GM12878 (cell line): ENCODE measurements around the gene RASSF6. TPM values are rescaled to one million over a fixed set of nuclear protein-coding genes. Genes with fewer than 3 reads are reported as not detected.

Experiments
- BHLHE40 ChIP-seq, 2 experiments: fragments of 450-650 bp in 1 of 2; IDR thresholded peaks; 2 replicates each; pipeline ENCODE4 v1.6.1; 2011 to 2017; ENCODE audit warnings: low read depth in 2 of 2, borderline replicate concordance in 1 of 2, improper control_type of control experiment in 1 of 2, low read length in 1 of 2, mild to moderate bottlenecking in 1 of 2
- BRCA1 ChIP-seq: IDR thresholded peaks from 2 replicates; pipeline ENCODE4 v1.6.1; 2011; ENCODE audit warnings: low read depth, low read length, improper control_type of control experiment
- CBX3 ChIP-seq: fragments of 200-600 bp; sonication (generic); IDR thresholded peaks from 2 replicates; pipeline ENCODE4 v1.6.1; 2016; ENCODE audit warnings: low read depth, borderline replicate concordance
- EED ChIP-seq: sonication (generic); IDR thresholded peaks from 2 replicates; pipeline ENCODE4 v1.6.1; 2016; ENCODE audit warnings: antibody characterized with exemption, low read depth
- EZH2 ChIP-seq: IDR thresholded peaks from 2 replicates; pipeline ENCODE4 v1.6.1; 2012; ENCODE audit warnings: low read depth, mild to moderate bottlenecking, control low read depth, inconsistent platforms, low read length, borderline replicate concordance; ENCODE audit not compliant: control insufficient read depth
- MEF2B ChIP-seq: fragments of 450-650 bp; IDR thresholded peaks from 2 replicates; pipeline ENCODE4 v1.6.1; 2018; ENCODE audit warnings: mild to moderate bottlenecking, moderate library complexity; ENCODE audit not compliant: partially characterized antibody, poor library complexity, severe bottlenecking
- RAD21 ChIP-seq: IDR thresholded peaks from 2 replicates; pipeline ENCODE4 v1.6.1; 2011; ENCODE audit warnings: mild to moderate bottlenecking, low read depth, low read length, moderate library complexity; ENCODE audit not compliant: insufficient read depth
- SMAD5 ChIP-seq: IDR thresholded peaks from 2 replicates; pipeline ENCODE4 v1.6.1; 2016; ENCODE audit warnings: antibody characterized with exemption, low read depth
- SREBF1 ChIP-seq: IDR thresholded peaks from 2 replicates; pipeline ENCODE4 v1.6.1; 2012; ENCODE audit warnings: mild to moderate bottlenecking, low read length
- TCF12 ChIP-seq: IDR thresholded peaks from 2 replicates; pipeline ENCODE4 v1.6.1; 2011; ENCODE audit warnings: low read depth, mild to moderate bottlenecking, low read length
- USF1 ChIP-seq: IDR thresholded peaks from 2 replicates; pipeline ENCODE4 v1.6.1; 2011; ENCODE audit warnings: borderline replicate concordance, low read depth, mild to moderate bottlenecking, moderate library complexity, mixed read lengths, low read length; ENCODE audit not compliant: insufficient read depth; ENCODE audit errors: extremely low read length
- YY1 ChIP-seq: IDR thresholded peaks from 2 replicates; pipeline ENCODE4 v1.6.1; 2011; ENCODE audit warnings: low read depth, mild to moderate bottlenecking, low read length
- ZBTB11 ChIP-seq: fragments of 450-650 bp; formaldehyde crosslinking; IDR thresholded peaks from 2 replicates; pipeline ENCODE4 v1.5.0; 2022; ENCODE audit warnings: mild to moderate bottlenecking, missing genetic modification characterization
- ZBTB40 ChIP-seq: fragments of 450-650 bp; IDR thresholded peaks from 2 replicates; pipeline ENCODE4 v1.6.1; 2016; ENCODE audit warnings: mild to moderate bottlenecking, moderate library complexity, borderline replicate concordance
- ZNF217 ChIP-seq: fragments of 450-650 bp; IDR thresholded peaks from 2 replicates; pipeline ENCODE4 v1.6.1; 2017; ENCODE audit warnings: antibody characterized with exemption, mild to moderate bottlenecking
- ZNF592 ChIP-seq: fragments of 450-650 bp; IDR thresholded peaks from 2 replicates; pipeline ENCODE4 v1.6.1; 2017; ENCODE audit warnings: mild to moderate bottlenecking, moderate library complexity
- ZZZ3 ChIP-seq: IDR thresholded peaks from 2 replicates; pipeline ENCODE4 v1.6.1; 2011; ENCODE audit warnings: low read depth; ENCODE audit not compliant: control insufficient read depth, insufficient read length
- polyA plus RNA-seq, 11 experiments: library from polyadenylated mRNA; depleted of rRNA in 4 of 11; unstranded in 6 of 11; stranded (reverse) in 5 of 11; fragments of >200 nt; fragmentation: Nextera tagmentation in 4 of 11; fragmentation: Illumina TruSeq in 1 of 11; extraction: Ambion mirVana in 4 of 11; extraction: Trizol in 1 of 11; gene quantifications; 1 replicate in 1 of 11; 2 replicates in 10 of 11; pipeline versions ENCODE4 v1.2.1 to v1.2.3, GENCODE V29; 2011 to 2016; ENCODE audit warnings: inconsistent platforms in 2 of 11, missing spikeins in 2 of 11, low read depth in 1 of 11
- total RNA-seq, 4 experiments: library from RNA; depleted of rRNA in 3 of 4; stranded (reverse); fragments of >200 nt in 3 of 4; fragmentation: Illumina TruSeq in 1 of 4; extraction: Trizol in 1 of 4; gene quantifications; 2 replicates each; pipeline versions ENCODE4 v1.2.1 to v1.2.3, GENCODE V29; 2013 to 2021

The RASSF6 gene
- total and polyA plus RNA-seq, 10 of the 15 experiments (the other 5 are each of a cell fraction or from before 2014, with no cell fraction given): 0.28 to 2.9 (median 0.54) TPM

GRCh38 chr4:73589261-73589847, 30.9 kb downstream of the RASSF6 start (continued):
- TF ChIP-seq ZNF592: peak; percentile 69; the same call in 1 of the 2 replicates
- TF ChIP-seq CBX3: no peak
- no peak for TF ChIP-seq BRCA1
- TF ChIP-seq ZZZ3: no peak
- no peak for TF ChIP-seq SMAD5
- TF ChIP-seq EZH2: no peak
- no peak for TF ChIP-seq EED
- no peak for TF ChIP-seq USF1
- no peak for TF ChIP-seq TCF12
- TF ChIP-seq ZBTB40: no peak
- no peak for TF ChIP-seq MEF2B
- TF ChIP-seq RAD21: no peak
- no peak for TF ChIP-seq SREBF1
- TF ChIP-seq ZBTB11 (CRISPR knock-in tag): no peak
- TF ChIP-seq ZNF217: no peak
- TF ChIP-seq YY1: no peak
- TF ChIP-seq BHLHE40 (IDR thresholded peaks at IDR 0.05; ENCODE audit: borderline replicate concordance in 1 of 2, low read depth in 2 of 2, low read length in 1 of 2): no peak
